GM10248 (cell line): Measurements from ENCODE around the gene NPB.
A peak's percentile ranks its signal among the peaks of the same experiment; 100 is the strongest.

Experiments
- CTCF ChIA-PET: fragments of 300-600 bp; sonication (Branson Sonifier 250); formaldehyde crosslinking; extraction: SDS; loops from one replicate; lab custom pipeline; 2021; ENCODE audit warnings: antibody characterized with exemption; lab: Yijun Ruan, JAX
- POLR2A ChIA-PET: fragments of 350-650 bp; sonication (Branson Sonifier 250); formaldehyde crosslinking; extraction: SDS; loops from one replicate; lab custom pipeline; 2020; ENCODE audit warnings: antibody characterized with exemption; lab: Yijun Ruan, JAX
- DNase-seq: peaks from one replicate; pipeline ENCODE4 v3.0.0; 2012; ENCODE audit errors: extremely low spot score
- CTCF ChIP-seq: IDR thresholded peaks from 2 replicates; pipeline ENCODE4 v1.5.1; 2012; ENCODE audit warnings: mild to moderate bottlenecking, low read depth; ENCODE audit errors: extremely low read depth, missing control alignments, control extremely low read depth

NPB gene

DNA sequence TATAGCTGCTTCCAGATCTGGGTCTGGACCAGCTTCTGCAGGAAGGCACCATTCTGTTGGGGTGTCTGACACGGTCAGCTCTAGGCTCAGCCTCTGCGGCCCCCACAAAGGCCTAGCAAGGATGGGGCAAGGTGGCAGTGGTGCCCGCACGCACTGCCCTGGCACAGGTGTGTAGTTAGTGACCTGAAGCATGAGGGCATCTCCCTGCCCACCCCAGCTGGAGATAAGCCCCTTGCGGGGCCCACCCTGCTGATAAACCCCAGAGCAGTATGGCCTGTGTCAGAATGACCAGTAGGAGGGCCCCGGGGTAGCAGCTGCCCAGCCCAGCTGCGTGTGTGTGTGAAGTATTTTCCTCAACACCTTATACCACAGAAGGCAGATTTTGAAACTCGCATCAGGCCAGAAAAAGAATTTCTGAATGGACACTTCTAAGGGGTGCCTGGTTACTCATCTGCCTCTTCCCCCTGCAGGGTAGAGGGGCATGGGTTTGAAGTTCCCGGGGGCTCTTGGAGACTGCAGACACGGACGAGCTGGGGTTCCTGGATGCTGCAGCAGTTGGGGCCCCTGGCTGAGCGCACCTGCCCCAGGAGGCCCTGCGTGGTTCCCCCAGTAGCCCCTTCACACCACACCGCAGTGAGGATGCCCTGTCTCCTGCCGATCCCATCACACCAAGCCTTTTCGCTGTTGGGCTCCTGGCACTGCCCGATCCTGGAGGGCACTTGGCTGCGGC lies 35.4 kb upstream of the NPB start:
- no peak for DNase-seq
- CTCF ChIA-PET: no interaction called here
- POLR2A ChIA-PET: interaction anchor here (0.6 to 1.5 kb wide), 4 partner anchors 14 to 457 kb away, joined by 3 to 4 read pairs (median 3); no protein-coding TSS in a partner anchor
- TF ChIP-seq CTCF: no peak

GRCh38 chr17:81867170-81867990 lies 34.7 kb upstream of the NPB start:
- CTCF ChIA-PET: no interaction called here
- no peak for TF ChIP-seq CTCF
- POLR2A ChIA-PET: interaction anchor here (0.7 to 1.5 kb wide), 2 partner anchors 18 to 456 kb away, joined by 3 read pairs; no protein-coding TSS in a partner anchor
- DNase-seq: no peak

- POLR2A ChIA-PET: interaction anchor here (2.5 kb wide), 1 partner anchor 8 kb away, joined by 21 read pairs; the partner anchor contains the start of gene P4HB
- no peak for TF ChIP-seq CTCF
- CTCF ChIA-PET: interaction anchor here (2.5 kb wide), 1 partner anchor 9 kb away, joined by 9 read pairs; no protein-coding TSS in a partner anchor
- no peak for DNase-seq
Observed at GRCh38 chr17:81867991-81868673, 33.9 kb upstream of the NPB start.

DNA sequence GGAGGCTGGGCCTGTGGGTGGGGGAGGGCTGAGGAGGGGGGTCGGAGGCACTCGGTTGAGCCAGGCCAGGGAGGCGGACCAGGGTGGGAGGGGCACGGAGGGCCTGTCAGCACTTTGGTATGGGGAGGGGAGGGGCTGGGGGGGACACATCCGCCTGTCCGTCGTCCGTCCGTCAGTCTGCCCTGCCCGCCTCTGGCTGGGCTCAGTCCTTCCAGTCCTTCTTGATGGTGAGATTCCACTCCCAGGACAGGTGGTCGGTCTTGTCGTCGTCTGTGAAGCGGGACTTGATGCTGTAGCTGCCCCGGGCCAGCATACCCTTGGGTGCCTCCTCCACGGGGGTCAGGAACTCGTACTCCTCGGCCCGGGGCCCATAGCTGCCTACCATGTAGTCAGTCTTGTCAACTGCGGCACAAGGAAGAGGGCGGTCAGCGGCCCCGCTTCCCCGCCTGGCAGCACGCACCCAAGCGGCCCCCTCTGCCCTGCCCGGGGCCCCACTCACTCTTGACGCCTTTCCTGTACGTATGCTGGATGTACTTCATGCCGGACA lies 33.3 kb upstream of the NPB start:
- POLR2A ChIA-PET: interaction anchor here (0.9 to 2.5 kb wide), 3 partner anchors 9 to 49 kb away, joined by 3 to 21 read pairs (median 3); partner anchors contain the start of gene P4HB
- DNase-seq: no peak
- no peak for TF ChIP-seq CTCF
- CTCF ChIA-PET: interaction anchor here (0.7 to 2.5 kb wide), 12 partner anchors 10 to 138 kb away, joined by 3 to 10 read pairs (median 4); partner anchors contain the start of genes MAFG, MCRIP1 and NPB

DNA sequence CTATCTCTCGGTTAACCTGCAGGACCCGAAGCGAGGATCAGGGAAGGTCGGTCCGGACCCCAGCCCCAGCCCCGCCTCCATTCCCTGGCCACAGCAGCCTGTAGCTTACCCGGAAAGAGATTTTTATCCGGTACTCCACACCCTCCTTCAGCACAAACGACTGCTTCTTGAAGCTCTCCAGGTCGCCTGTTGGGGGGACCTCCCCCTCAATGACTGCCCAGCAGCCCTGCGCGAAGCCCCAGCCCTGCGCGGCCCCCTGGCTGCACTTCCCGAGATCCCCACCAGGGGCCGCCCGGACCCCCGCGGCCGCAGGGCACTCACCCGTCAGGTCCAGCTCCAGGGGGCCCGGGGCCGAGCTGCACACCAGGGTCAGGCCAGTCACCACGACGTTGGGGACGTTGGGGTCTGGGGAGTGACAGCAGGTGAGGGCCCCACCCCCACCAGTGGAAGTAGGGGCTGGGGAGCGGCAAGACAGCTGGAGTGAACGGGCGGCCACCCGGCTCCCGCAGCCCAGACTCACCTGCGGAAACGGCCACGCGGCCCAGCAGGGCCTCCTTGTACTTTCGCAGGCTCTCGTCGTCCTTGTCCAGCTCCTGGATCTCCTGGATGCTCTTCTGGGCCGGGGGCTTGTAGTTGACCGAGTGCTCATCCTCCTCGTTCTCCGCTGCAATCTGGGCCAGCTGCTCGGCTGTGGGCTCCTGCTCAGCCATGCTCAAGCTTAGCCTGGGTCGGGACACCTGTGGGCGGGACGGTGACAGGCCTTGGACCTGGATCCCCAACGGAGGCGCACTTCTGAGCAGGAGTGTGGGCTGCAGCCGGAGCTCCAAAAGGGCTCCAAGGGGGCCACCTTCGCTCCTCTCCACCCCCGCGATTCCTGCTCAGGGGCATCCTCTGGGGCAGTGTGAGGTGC lies 32.6 kb upstream of the NPB start:
- ChIA-PET CTCF (interaction anchor here (0.7 to 2.5 kb wide), 17 partner anchors 8 to 228 kb away, joined by 3 to 10 read pairs (median 4); partner anchors contain the start of genes FASN, MAFG, MCRIP1 and NPB), POLR2A (interaction anchor here (0.7 to 2.5 kb wide), 5 partner anchors 9 to 186 kb away, joined by 3 to 21 read pairs (median 3); partner anchors contain the start of genes ARL16, HGS and P4HB)
- peak; percentile 72 for DNase-seq

More for the DNA sequence above, 32.6 kb upstream of the NPB start:
- TF ChIP-seq CTCF: peak; percentile 88
